ENCODE results near the gene CRYBA1.
A peak's percentile ranks its signal among the peaks of the same experiment; 100 is the strongest.

CRYBA1 gene

DNA sequence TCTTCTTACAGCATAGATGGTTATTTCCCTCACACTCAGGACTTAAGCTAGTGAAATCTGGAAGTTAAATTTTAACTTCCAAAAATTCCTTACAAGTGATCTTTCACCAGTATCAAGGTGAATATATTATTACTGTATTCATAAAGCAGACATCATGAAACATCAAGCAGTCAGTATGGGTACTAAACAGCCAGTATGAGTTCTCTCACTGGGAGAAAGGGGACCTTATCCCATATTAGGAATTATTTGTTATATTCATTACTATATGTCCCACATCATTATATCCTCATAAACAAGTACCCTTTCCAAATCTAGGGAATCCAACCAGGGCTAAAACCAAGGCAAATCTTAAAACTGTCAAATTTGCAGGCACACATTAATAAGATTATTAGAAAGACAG, 32.0 kb downstream of the CRYBA1 start:
- peaks cover 96% of the 10 kb centered on the region for H3K36me3 Mint-ChIP-seq (ENCODE audit: low read depth)
- no peaks in the 10 kb centered on the region for H3K27me3 Mint-ChIP-seq (ENCODE audit: low read depth, poor library complexity)
- no peak for DNase-seq
- TF ChIP-seq, protein P1, sequence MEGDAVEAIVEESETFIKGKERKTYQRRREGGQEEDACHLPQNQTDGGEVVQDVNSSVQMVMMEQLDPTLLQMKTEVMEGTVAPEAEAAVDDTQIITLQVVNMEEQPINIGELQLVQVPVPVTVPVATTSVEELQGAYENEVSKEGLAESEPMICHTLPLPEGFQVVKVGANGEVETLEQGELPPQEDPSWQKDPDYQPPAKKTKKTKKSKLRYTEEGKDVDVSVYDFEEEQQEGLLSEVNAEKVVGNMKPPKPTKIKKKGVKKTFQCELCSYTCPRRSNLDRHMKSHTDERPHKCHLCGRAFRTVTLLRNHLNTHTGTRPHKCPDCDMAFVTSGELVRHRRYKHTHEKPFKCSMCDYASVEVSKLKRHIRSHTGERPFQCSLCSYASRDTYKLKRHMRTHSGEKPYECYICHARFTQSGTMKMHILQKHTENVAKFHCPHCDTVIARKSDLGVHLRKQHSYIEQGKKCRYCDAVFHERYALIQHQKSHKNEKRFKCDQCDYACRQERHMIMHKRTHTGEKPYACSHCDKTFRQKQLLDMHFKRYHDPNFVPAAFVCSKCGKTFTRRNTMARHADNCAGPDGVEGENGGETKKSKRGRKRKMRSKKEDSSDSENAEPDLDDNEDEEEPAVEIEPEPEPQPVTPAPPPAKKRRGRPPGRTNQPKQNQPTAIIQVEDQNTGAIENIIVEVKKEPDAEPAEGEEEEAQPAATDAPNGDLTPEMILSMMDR (IDR thresholded peaks at IDR 0.05): no peak
- H3K27ac Mint-ChIP-seq: no peak overlapping the region
- H3K9me3 Mint-ChIP-seq: peaks cover 58% of the 10 kb centered on the region
- peaks cover 6% of the 10 kb centered on the region for H3K4me1 Mint-ChIP-seq
- H3K4me3 Mint-ChIP-seq: no peak overlapping the region

DNA sequence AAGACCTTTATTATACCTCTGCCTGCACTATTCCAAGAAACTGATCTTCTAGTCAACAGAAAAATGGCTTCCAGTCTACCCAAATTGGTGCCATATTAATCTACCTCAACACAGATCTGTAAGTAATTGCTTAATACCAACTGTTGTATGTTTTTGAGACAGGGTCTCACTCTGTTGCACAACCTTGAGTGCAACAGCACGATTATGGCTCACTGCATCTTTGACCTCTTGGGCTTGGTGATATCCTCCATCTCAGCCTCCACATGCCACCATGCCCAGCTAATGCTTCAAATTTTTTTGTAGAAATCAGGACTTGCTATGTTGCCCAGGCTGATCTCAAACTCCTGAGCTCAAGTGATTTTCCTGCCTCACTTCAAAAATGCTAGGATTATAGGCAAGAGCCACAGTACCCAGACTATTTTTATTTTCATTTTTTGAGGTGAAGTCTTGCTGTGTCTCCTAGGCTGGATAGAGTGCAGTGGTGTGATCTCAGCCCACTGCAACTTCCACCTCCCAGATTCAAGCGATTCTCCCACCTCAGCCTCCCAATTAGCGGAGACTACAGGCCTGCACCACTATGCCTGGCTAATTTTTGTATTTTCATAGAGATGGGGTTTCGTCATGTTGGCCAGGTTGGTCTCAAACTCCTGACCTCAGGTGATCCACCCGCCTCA, 32.9 kb downstream of the CRYBA1 start:
- H3K27ac Mint-ChIP-seq: no peak overlapping the region

DNA sequence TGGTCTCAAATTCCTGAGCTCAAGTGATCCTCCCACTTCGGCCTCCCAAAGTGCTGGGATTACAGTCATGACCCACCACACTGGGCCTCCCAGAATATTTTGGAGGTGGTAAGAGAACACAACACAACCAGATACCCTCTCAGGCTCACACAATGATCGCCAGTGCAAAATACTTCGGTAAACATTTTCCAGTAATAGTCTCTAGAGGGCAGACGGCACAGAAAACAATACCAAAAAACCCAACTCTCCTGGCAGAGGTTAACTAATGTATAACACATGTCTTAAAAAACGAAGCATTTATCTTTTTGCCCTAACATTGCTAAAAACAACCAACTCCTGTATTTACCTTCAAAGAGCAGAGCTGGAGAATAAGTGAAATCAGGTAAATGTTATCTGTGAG, 36.8 kb downstream of the CRYBA1 start:
- Mint-ChIP-seq H3K27ac (no peak overlapping the region), H3K9me3 (peaks cover 54% of the 10 kb centered on the region), H3K4me1 (peaks cover 5% of the 10 kb centered on the region), H3K4me3 (no peak overlapping the region), H3K36me3 (ENCODE audit: low read depth) (peaks cover 98% of the 10 kb centered on the region), H3K27me3 (ENCODE audit: low read depth, poor library complexity) (no peaks in the 10 kb centered on the region)
- TF ChIP-seq, protein P1 (IDR thresholded peaks at IDR 0.05): no peak
- DNase-seq: no peak

More for the DNA sequence above, 32.9 kb downstream of the CRYBA1 start:
- Mint-ChIP-seq H3K27me3 (ENCODE audit: low read depth, poor library complexity) (no peaks in the 10 kb centered on the region), H3K36me3 (ENCODE audit: low read depth) (peaks cover 96% of the 10 kb centered on the region), H3K4me3 (no peak overlapping the region), H3K9me3 (peaks cover 62% of the 10 kb centered on the region), H3K4me1 (peaks cover 11% of the 10 kb centered on the region)
- TF ChIP-seq, protein P1 (IDR thresholded peaks at IDR 0.05): no peak
- no peak for DNase-seq

DNA sequence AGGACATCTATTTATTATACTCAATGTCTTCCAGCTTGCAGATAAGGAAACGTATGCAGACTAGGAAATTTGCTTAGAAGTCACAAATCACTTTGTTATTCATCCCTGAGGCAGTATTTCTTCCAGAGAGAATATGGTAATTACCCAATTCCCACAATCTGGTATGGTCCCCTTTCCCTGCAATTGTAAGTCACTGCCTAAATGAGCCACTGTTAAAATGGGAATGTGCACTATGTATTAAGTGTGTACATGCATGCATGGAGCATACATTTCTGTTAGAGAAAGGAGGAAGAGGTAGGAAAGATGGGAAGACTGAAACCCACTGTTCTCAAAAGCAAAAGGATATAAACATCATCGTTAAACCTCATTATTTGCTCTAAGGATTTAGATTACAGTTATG, 37.3 kb downstream of the CRYBA1 start:
- H3K27me3 Mint-ChIP-seq (ENCODE audit: low read depth, poor library complexity): no peaks in the 10 kb centered on the region
- H3K27ac Mint-ChIP-seq: no peak overlapping the region
- TF ChIP-seq, protein P1 (IDR thresholded peaks at IDR 0.05): no peak
- DNase-seq: no peak
- peaks cover 98% of the 10 kb centered on the region for H3K36me3 Mint-ChIP-seq (ENCODE audit: low read depth)
- peaks cover 49% of the 10 kb centered on the region for H3K9me3 Mint-ChIP-seq
- no peak overlapping the region for H3K4me3 Mint-ChIP-seq
- peaks cover 10% of the 10 kb centered on the region for H3K4me1 Mint-ChIP-seq

DNA sequence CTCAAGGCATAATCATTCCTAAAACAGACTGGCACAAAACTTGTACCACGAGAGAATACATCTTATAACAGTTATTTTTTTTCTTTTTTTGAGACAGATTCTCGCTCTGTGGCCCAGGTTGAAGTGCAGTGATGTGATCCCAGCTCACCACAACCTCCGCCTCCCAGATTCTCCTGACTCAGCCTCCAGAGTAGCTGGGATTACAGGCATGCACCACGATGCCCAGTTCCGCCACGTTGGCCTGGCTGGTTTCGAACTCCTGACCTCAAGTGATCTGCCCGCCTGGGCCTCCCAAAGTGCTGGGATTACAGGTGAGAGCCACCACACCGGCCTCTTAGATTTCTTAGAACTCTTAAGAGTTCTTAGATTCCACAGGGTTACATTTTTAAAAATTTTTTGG, 43.2 kb downstream of the CRYBA1 start:
- no peak for DNase-seq
- no peaks in the 10 kb centered on the region for H3K27me3 Mint-ChIP-seq (ENCODE audit: low read depth, poor library complexity)
- H3K27ac Mint-ChIP-seq: no peak overlapping the region
- peaks cover 63% of the 10 kb centered on the region for H3K36me3 Mint-ChIP-seq (ENCODE audit: low read depth)
- H3K4me1 Mint-ChIP-seq: peaks cover 36% of the 10 kb centered on the region
- TF ChIP-seq, protein P1 (IDR thresholded peaks at IDR 0.05): no peak
- H3K9me3 Mint-ChIP-seq: peaks cover 9% of the 10 kb centered on the region
- peak overlapping the region; percentile 42 for H3K4me3 Mint-ChIP-seq

DNA sequence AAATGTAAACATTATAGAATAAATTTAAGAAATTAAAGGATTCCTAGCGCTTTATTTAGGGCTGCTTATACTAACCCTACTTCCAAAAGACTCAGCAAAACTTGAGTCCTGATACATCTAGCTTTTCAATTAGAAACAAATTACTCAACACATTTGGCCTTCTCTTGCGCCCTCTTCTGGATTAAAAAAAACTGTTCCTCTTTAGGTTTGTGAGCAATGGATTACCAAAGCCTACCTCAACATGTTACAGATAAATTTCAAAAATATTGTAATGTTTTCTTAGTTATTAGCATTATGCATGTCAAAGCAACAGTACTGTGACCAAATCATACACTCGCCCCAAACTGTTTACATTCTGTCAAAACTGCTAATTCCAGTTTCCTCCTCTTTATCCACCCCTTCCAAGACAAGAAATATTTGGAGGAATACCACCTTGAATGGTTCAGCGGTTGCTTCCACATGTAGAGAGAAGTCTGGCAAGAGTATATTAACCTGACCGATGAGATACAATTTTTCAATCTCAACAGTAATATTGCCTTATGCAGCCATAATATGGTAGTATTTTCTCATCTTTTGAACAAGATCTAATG, 44.6 kb downstream of the CRYBA1 start:
- TF ChIP-seq, protein P1 (IDR thresholded peaks at IDR 0.05): peak; percentile 72
- Mint-ChIP-seq H3K27ac (peak overlapping the region; percentile 83), H3K36me3 (ENCODE audit: low read depth) (peaks cover 49% of the 10 kb centered on the region), H3K4me3 (peak overlapping the region; percentile 94), H3K27me3 (ENCODE audit: low read depth, poor library complexity) (no peaks in the 10 kb centered on the region), H3K4me1 (peaks cover 44% of the 10 kb centered on the region), H3K9me3 (peaks cover 9% of the 10 kb centered on the region)
- no peak for DNase-seq

Data from nephron progenitor cell (in vitro differentiated cells).